ENCODE data around the gene BAIAP2.
A peak's percentile ranks its signal among the peaks of the same experiment; 100 is the strongest.
"Not testable (repeated sequence)": the region's sequence is repeated elsewhere in the genome, so short reads cannot be mapped to it uniquely, and the experiment has no call there.

Gene BAIAP2

GRCh38 chr17:81146208-81146607, 111.3 kb downstream of the BAIAP2 start:
- DNase-seq, result not testable (repeated sequence)

GRCh38 chr17:81147701-81148100, 112.8 kb downstream of the BAIAP2 start:
- DNase-seq, result no peak

GRCh38 chr17:81148571-81148970, 113.6 kb downstream of the BAIAP2 start:
- DNase-seq, result no peak

- peak; percentile 90 for DNase-seq
These were observed 114.1 kb downstream of the BAIAP2 start for GRCh38 chr17:81148986-81149533.

GRCh38 chr17:81150377-81151077, 115.6 kb downstream of the BAIAP2 start:
- peak; percentile 71 to 80 for DNase-seq

- no peak for DNase-seq
These were observed 116.3 kb downstream of the BAIAP2 start for GRCh38 chr17:81151278-81151677.

GRCh38 chr17:81152288-81152828, 117.4 kb downstream of the BAIAP2 start:
- peak in 1 of 2 donors; percentile 18 for DNase-seq

GRCh38 chr17:81153340-81153803, 118.4 kb downstream of the BAIAP2 start:
- peak; percentile 94 to 96 for DNase-seq

GRCh38 chr17:81154016-81154415, 119.1 kb downstream of the BAIAP2 start:
- DNase-seq, result not testable (repeated sequence)

GRCh38 chr17:81154961-81155360, 120.0 kb downstream of the BAIAP2 start:
- peak; percentile 62 to 68 for DNase-seq

GRCh38 chr17:81156866-81157805, 122.2 kb downstream of the BAIAP2 start:
- DNase-seq, result no peak

GRCh38 chr17:81157848-81158687, 123.1 kb downstream of the BAIAP2 start:
- DNase-seq, result no peak

- no peak for DNase-seq
These were observed 124.0 kb downstream of the BAIAP2 start for GRCh38 chr17:81158688-81159590.

GRCh38 chr17:81159611-81160265, 124.8 kb downstream of the BAIAP2 start:
- DNase-seq, result no peak

- peak; percentile 38 to 64 for DNase-seq
These were observed 125.4 kb downstream of the BAIAP2 start for GRCh38 chr17:81160306-81160705.

GRCh38 chr17:81160747-81161453, 125.9 kb downstream of the BAIAP2 start:
- no peak for DNase-seq

GRCh38 chr17:81161536-81161935, 126.6 kb downstream of the BAIAP2 start:
- DNase-seq, result no peak

- DNase-seq, result no peak
These were observed 127.0 kb downstream of the BAIAP2 start for GRCh38 chr17:81161972-81162371.

GRCh38 chr17:81162491-81162890, 127.5 kb downstream of the BAIAP2 start:
- DNase-seq, result no peak

Data from inflammatory macrophage treated with lipopolysaccharide for 1 hour (primary cell).